ENCODE results near the gene SIT1.
"Not testable (repeated sequence)": the region's sequence is repeated elsewhere in the genome, so short reads cannot be mapped to it uniquely, and the experiment has no call there.

SIT1 gene

GRCh38 chr9:35636135-35636876 lies 14.4 kb downstream of the SIT1 start:
- DNase-seq: no peak

- DNase-seq: no peak
Observed at GRCh38 chr9:35635730-35636129, 15.0 kb downstream of the SIT1 start.

GRCh38 chr9:35629597-35629996 lies 21.1 kb downstream of the SIT1 start:
- DNase-seq: no peak

- DNase-seq: no peak
Observed at GRCh38 chr9:35628389-35628991, 22.2 kb downstream of the SIT1 start.

GRCh38 chr9:35627575-35627974 lies 23.2 kb downstream of the SIT1 start:
- DNase-seq: no peak

- no peak for DNase-seq
Observed at GRCh38 chr9:35619800-35620158, 31.0 kb downstream of the SIT1 start.

GRCh38 chr9:35618854-35619799 lies 31.6 kb downstream of the SIT1 start:
- no peak for DNase-seq

GRCh38 chr9:35618325-35618727 lies 32.4 kb downstream of the SIT1 start, which contains the start of gene CD72:
CD72 (minus strand) TSS chr9:35618413; CDS start chr9:35618303, 110 bp downstream.
- DNase-seq: no peak

GRCh38 chr9:35617548-35617947 lies 33.2 kb downstream of the SIT1 start:
- DNase-seq: no peak

- DNase-seq: no peak
Observed at GRCh38 chr9:35616681-35617459, 33.9 kb downstream of the SIT1 start.

- no peak for DNase-seq
Observed at GRCh38 chr9:35615981-35616680, 34.6 kb downstream of the SIT1 start.

GRCh38 chr9:35612843-35613242 lies 37.9 kb downstream of the SIT1 start:
- DNase-seq: no peak

- DNase-seq: not testable (repeated sequence)
Observed at GRCh38 chr9:35612066-35612465, 38.7 kb downstream of the SIT1 start.

GRCh38 chr9:35611230-35611797 lies 39.4 kb downstream of the SIT1 start:
- no peak for DNase-seq

GRCh38 chr9:35609820-35610163 lies 40.9 kb downstream of the SIT1 start:
- no peak for DNase-seq

GRCh38 chr9:35609001-35609819 lies 41.5 kb downstream of the SIT1 start:
- DNase-seq: no peak

GRCh38 chr9:35608221-35608620 lies 42.5 kb downstream of the SIT1 start:
- no peak for DNase-seq

GRCh38 chr9:35606726-35607125 lies 44.0 kb downstream of the SIT1 start:
- no peak for DNase-seq

GRCh38 chr9:35606138-35606504 lies 44.6 kb downstream of the SIT1 start:
- no peak for DNase-seq

- no peak for DNase-seq
Observed at GRCh38 chr9:35605351-35606137, 45.2 kb downstream of the SIT1 start.
